ENCODE results near the gene ACER3. TPM values are rescaled to one million over a fixed set of nuclear protein-coding genes. Genes with fewer than 3 reads are reported as not detected.

The ACER3 gene
- total and polyA plus RNA-seq, 2 experiments from 2014 or later, result 6.2 to 26.5 TPM

- Histone ChIP-seq H4K20me1 (replicated peaks; ENCODE audit: insufficient read depth) (no peaks in the 10 kb centered on the region), H3K27me3 (ENCODE audit: insufficient read depth) (no peaks in the 10 kb centered on the region), H3K4me3 (no peak overlapping the region), H3K36me3 (ENCODE audit: insufficient read depth) (peaks cover 15% of the 10 kb centered on the region; the same call in 1 of the 2 replicates), H3K4me1 (ENCODE audit: insufficient read depth) (no peaks in the 10 kb centered on the region), H2AFZ (no peak overlapping the region), H3K27ac (ENCODE audit: low read depth) (no peak overlapping the region), H3K4me2 (no peak overlapping the region), H3K9me2 (ENCODE audit: insufficient read depth) (no peaks in the 10 kb centered on the region), H3K79me2 (replicated peaks; ENCODE audit: insufficient read depth) (no peaks in the 10 kb centered on the region), H3F3A (replicated peaks; ENCODE audit: low read depth) (no peaks in the 10 kb centered on the region)
- ATAC-seq (no peak), DNase-seq (ENCODE audit: low spot score) (no peak)
- Mint-ChIP-seq H3K27ac (no peak overlapping the region), H3K36me3 (ENCODE audit: low read depth) (peaks cover 49% of the 10 kb centered on the region), H3K4me1 (no peaks in the 10 kb centered on the region), H3K4me3 (no peak overlapping the region), H3K27me3 (ENCODE audit: insufficient read depth, low read depth, poor library complexity) (no peaks in the 10 kb centered on the region), H3K9me3 (peaks cover 48% of the 10 kb centered on the region)
- TF ChIP-seq CREB1 (CRISPR knock-in tag; IDR thresholded peaks at IDR 0.05; ENCODE audit: low read depth), result no peak
- no peak for TF ChIP-seq EZH2 (IDR thresholded peaks at IDR 0.05; ENCODE audit: low read depth, unreplicated experiment)
- no peak for TF ChIP-seq JUNB (IDR thresholded peaks at IDR 0.05; ENCODE audit: unreplicated experiment)
- TF ChIP-seq REST (IDR thresholded peaks at IDR 0.05; ENCODE audit: unreplicated experiment), result no peak
- TF ChIP-seq CTCF (conservative IDR thresholded peaks at IDR 0.05; ENCODE audit: low read depth in 2 of 2), result no peak
- TF ChIP-seq ZNF462 (CRISPR knock-in tag; IDR thresholded peaks at IDR 0.05), result no peak
- no peak for TF ChIP-seq POLR2AphosphoS5 (IDR thresholded peaks at IDR 0.05; ENCODE audit: low read depth)
- no peak for TF ChIP-seq STAT1 (IDR thresholded peaks at IDR 0.05; ENCODE audit: unreplicated experiment)
- no peak for TF ChIP-seq ETS1 (IDR thresholded peaks at IDR 0.05)
- TF ChIP-seq ZNF331 (CRISPR knock-in tag; IDR thresholded peaks at IDR 0.05; ENCODE audit: low read depth), result no peak
- TF ChIP-seq EZH2phosphoT487 (IDR thresholded peaks at IDR 0.05; ENCODE audit: unreplicated experiment), result no peak
- no peak for TF ChIP-seq ZNF114 (CRISPR knock-in tag; IDR thresholded peaks at IDR 0.05)
These were observed 102.1 kb downstream of the ACER3 start for GRCh38 chr11:76962583-76963416.
